Tibial artery (tissue), 4 donors: ENCODE data around the gene TNFRSF13B.

Experiments
- DNase-seq, 2 donors: peaks; one replicate each; pipeline ENCODE4 v3.0.0-alpha.2; 2019
- H3K27ac ChIP-seq, 2 donors: fragments of 200-600 bp; sonication (generic) in 1 of 2; 1 replicate in 1 of 2; 2 replicates in 1 of 2; pipeline ENCODE4 v1.5.1; 2018 to 2019; ENCODE audit warnings: mild to moderate bottlenecking in 1 of 2
- H3K27me3 ChIP-seq, 2 donors: fragments of 200-600 bp; sonication (generic) in 1 of 2; one replicate each; pipeline versions ENCODE4 v1.5.1 to v1.6.0; 2016 to 2019
- H3K36me3 ChIP-seq, 3 donors: fragments of 200-600 bp; sonication (generic) in 2 of 3; one replicate each; pipeline ENCODE4 v1.5.1; 2016 to 2019; ENCODE audit warnings: mild to moderate bottlenecking in 2 of 3
- H3K4me1 ChIP-seq, 4 donors: fragments of 200-600 bp; sonication (generic) in 2 of 4; 1 replicate in 3 of 4; 2 replicates in 1 of 4; pipeline ENCODE4 v1.5.1; 2016 to 2019
- H3K4me3 ChIP-seq, 2 donors: fragments of 200-600 bp; sonication (generic) in 1 of 2; 1 replicate in 1 of 2; 2 replicates in 1 of 2; pipeline ENCODE4 v1.5.1; 2018 to 2019; ENCODE audit warnings: mild to moderate bottlenecking in 2 of 2
- H3K9me3 ChIP-seq, 3 donors: fragments of 200-600 bp; sonication (generic) in 1 of 3; one replicate each; pipeline ENCODE4 v1.5.1; 2016 to 2019
- intact Hi-C: fragments of 100-400 bp; cut with DNase I; formaldehyde crosslinking; loops from one replicate; pipeline ENCODE4 v1.15.0; 2023; ENCODE audit warnings: low total_unique reads
- TF ChIP-seq, protein P1 (sequence below), 2 experiments: fragments of 200-600 bp in 1 of 2; fragments of 450-650 bp in 1 of 2; IDR thresholded peaks; one replicate each; pipeline ENCODE4 v1.5.1; 2017 to 2019; ENCODE audit warnings: antibody characterized with exemption in 2 of 2, mild to moderate bottlenecking in 1 of 2, moderate library complexity in 1 of 2

Gene TNFRSF13B

GRCh38 chr17:16889088-16889465, 82.8 kb downstream of the TNFRSF13B start:
- no peak overlapping the region for H3K4me3 ChIP-seq
- peaks cover 0 to 5% (median 0%) of the 10 kb centered on the region in 4 donors for H3K4me1 ChIP-seq
- intact Hi-C loops, result no loop called here
- no peak overlapping the region for H3K27ac ChIP-seq
- no peaks in the 10 kb centered on the region for H3K27me3 ChIP-seq
- H3K9me3 ChIP-seq, result no peaks in the 10 kb centered on the region
- no peak for DNase-seq
- H3K36me3 ChIP-seq, result no peaks in the 10 kb centered on the region
- TF ChIP-seq, protein P1, sequence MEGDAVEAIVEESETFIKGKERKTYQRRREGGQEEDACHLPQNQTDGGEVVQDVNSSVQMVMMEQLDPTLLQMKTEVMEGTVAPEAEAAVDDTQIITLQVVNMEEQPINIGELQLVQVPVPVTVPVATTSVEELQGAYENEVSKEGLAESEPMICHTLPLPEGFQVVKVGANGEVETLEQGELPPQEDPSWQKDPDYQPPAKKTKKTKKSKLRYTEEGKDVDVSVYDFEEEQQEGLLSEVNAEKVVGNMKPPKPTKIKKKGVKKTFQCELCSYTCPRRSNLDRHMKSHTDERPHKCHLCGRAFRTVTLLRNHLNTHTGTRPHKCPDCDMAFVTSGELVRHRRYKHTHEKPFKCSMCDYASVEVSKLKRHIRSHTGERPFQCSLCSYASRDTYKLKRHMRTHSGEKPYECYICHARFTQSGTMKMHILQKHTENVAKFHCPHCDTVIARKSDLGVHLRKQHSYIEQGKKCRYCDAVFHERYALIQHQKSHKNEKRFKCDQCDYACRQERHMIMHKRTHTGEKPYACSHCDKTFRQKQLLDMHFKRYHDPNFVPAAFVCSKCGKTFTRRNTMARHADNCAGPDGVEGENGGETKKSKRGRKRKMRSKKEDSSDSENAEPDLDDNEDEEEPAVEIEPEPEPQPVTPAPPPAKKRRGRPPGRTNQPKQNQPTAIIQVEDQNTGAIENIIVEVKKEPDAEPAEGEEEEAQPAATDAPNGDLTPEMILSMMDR (IDR thresholded peaks at IDR 0.05), result no peak
